Stimulated activated CD8-positive, alpha-beta memory T cell treated with anti-CD3 and anti-CD28 coated beads, Interleukin-4, amount 100 ng/mL, for 48 hours (primary cell): Measurements from ENCODE around the gene PTPN11.

Experiments
- DNase-seq: peaks from one replicate; pipeline ENCODE4 v3.0.0-alpha.2; 2020

Gene PTPN11

DNA sequence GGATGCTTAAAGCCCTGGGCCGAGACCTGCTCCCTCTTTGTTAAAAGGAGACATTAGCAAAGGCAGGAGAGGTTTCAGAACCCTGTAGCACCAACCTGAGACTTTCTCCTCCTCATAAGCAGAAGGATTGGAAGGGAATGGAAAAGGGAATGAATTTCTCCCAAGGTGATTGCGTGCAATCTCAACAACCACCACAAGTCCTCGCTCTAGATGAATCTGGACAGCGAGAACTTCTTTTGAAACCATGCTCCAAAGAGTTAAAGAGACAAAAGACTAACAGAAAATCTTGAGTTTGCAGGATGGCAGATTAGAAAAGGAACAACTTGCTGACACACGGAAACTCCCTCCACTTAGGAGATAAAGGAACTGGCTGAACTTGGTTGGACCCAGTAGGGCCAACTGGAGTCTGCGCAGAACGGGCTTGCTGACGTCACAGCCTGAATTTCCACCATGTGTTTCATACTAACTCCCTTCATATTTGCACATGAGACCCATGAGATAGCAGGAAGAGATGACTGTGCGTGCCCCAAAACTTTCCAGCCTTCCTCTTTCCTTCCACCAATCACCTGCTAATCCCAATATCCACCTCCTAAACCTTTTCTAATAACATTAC is 137.0 kb downstream of the PTPN11 start:
- no peak for DNase-seq

DNA sequence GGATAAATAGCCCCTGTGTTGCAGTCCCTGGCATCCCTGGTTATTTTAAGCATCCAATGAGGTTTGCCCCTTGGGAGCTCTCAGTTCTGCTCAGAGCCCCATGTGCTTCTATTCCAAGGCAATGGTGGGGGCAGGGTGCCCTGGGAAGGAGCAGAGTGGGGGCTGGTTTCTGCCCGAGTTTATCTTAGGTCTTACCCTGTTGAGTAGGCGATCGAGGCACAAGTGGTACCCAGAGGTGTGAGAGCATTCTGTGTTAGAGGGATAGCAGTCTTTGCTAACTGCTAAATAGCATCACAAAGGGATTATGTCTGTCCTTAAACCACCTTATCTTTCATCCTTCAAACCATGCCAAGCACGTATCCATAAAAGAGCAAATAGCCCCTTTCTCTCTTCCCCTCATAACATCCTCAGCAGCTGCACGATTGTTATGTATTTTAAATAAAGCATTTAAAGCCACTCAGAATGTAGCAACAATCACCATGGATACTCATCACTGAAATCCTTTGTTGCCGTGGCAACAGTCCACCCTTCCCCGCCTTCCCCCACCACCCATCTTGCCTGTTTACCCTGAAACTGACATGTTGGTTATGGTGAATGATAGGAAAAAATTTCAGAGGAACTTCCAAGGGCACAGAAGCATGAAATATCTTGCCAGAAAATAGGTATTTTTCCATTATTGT is 139.3 kb downstream of the PTPN11 start:
- no peak for DNase-seq
